Measurements from ENCODE around the gene SLC16A1.
"Not testable (repeated sequence)": the region's sequence is repeated elsewhere in the genome, so short reads cannot be mapped to it uniquely, and the experiment has no call there.

SLC16A1 gene

DNA sequence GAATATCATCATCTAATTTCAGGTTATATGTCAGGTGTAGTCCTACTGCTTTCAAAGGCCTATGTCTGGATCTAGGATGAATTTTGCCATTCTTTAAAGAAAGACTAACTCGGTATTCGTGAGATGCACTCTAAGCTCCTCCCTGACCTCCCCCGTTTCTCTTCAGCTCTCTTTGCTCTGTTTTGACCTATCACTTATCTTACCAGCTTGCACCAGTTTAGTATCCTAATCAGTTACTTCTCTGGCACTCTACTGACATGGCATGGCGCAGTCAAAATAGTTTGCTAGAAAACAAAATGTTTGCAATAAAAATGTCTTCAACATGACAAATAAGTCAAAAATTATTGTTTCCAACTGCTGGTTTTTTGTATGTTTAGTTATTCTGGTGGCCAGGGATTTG lies 8.4 kb upstream of the SLC16A1 start:
- no peak for DNase-seq

- DNase-seq = no peak
Observed at GRCh38 chr1:112961072-112961471, 5.1 kb upstream of the SLC16A1 start.

- DNase-seq = no peak
Observed at GRCh38 chr1:112960384-112960783, 4.4 kb upstream of the SLC16A1 start.

DNA sequence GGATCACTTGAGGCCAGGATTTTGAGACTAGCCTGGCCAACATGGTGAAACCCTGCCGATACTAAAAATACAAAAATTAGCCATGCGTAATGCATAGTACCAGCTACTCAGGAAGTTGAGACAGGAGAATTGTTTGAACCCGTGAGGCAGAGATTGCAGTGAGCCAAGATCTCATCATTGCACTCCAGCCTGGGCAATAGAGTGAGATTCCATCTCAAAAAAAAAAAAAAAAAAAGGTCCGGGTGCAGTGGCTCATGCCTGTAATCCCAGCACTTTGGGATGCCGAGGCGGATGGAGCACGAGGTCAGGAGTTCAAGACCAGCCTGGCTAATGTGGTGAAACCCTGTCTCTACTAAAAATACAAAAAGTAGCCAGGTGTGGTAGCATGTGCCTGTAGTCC lies 2.2 kb upstream of the SLC16A1 start:
- DNase-seq = not testable (repeated sequence)

GRCh38 chr1:112957133-112957812 lies 1.3 kb upstream of the SLC16A1 start:
- DNase-seq = peak; percentile 78 to 86

DNA sequence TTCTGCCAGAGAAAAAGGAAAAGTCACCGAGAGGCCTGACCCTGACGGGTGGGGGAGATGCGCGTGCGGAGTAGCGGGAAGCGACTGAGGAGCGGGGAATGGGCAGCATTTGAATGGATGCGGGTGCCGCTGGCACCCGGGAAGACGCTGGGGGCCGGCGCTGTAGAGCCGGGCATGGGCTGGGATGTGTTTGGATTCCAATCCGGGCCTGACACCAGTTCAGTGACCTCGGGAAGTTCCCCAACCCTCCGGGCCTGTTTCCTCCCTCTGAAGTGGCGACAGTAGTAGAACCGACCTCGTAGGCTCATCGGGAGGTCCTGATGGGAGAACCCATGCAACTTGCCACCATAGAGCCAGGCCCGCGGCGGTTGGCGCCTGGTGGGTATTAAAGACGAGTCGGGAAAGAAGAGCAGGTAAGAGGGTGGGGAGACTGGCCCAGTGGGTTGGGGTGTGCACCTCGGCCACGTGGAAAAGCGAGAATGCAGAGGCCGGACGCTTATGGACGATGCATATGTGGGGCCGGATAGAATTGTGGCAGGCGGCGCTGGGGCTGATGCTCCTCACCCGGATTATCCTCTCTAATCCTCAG lies 642 bp upstream of the SLC16A1 start:
- no peak for DNase-seq

- peak; percentile 21 to 71 for DNase-seq
Observed at GRCh38 chr1:112954945-112955772, 837 bp downstream of the SLC16A1 start.

DNA sequence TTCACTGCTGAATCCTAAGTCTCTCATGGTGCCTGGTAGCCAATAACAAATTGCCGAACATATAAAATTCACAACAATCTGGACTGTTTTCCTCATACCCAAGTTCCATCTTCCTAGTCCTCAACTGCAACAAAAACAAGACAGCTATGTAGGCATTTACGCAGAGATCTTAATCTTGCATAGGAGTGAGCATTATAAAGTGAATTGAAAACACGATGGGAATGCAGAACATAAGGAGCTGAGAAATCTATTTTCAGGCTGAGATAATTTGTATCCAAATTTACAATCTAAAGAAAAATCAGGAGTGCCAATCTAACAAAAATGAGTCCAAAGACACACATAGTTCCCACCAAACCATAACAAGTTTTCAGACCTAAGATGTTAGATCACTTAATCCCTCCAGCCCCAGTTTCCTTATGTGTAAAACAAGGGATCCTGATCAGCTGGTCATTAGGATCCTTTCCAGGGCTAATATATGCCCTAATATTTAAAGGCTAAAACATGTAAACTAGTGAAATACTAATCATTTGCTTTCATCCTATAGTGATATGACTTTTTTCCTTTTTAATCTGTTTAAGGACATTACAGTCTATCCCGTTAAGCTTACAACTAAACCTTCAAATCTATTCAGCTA lies 1.9 kb downstream of the SLC16A1 start:
- DNase-seq = no peak

DNA sequence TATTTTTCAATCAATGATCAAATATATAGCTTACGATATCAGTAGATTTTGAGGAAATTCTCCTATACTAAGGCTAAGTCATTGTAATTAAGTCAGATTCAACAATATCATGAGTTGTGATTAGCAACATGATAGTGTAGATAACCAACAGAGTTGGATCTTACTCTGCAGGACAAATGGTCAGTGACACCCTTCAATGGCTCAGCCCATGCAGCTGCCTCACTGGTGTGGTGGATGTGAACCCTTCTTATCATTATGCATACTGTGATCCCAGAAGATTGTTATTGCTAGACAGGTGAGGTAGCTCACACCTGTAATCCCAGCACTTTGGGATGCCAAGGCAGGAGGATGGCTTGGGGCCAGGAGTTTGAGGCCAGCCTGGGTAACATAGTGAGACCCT lies 5.6 kb downstream of the SLC16A1 start:
- DNase-seq = no peak

- no peak for DNase-seq
Observed at GRCh38 chr1:112946683-112947082, 9.3 kb downstream of the SLC16A1 start.

- no peak for DNase-seq
Observed at GRCh38 chr1:112939810-112940209, 16.2 kb downstream of the SLC16A1 start.

GRCh38 chr1:112938210-112938609 lies 17.8 kb downstream of the SLC16A1 start:
- DNase-seq = no peak

DNA sequence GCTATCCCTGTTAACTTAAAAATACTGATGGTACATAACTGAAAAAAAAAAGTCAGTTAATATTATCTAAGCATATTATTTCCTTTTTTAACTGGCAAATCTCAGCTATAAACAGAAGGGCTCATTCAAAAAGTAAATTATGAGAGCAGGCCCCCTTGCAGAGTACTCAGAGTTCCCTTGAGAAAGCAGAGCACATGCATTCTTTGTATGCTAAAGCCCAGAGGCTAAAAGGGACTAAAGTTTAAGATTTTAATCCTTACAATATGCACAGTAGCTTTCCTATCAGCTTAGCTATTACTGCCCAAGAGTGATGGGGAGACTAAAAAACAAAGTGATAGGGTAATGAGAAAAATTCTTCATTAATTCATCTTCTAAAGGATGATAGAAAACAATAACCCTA lies 18.5 kb downstream of the SLC16A1 start:
- no peak for DNase-seq

DNA sequence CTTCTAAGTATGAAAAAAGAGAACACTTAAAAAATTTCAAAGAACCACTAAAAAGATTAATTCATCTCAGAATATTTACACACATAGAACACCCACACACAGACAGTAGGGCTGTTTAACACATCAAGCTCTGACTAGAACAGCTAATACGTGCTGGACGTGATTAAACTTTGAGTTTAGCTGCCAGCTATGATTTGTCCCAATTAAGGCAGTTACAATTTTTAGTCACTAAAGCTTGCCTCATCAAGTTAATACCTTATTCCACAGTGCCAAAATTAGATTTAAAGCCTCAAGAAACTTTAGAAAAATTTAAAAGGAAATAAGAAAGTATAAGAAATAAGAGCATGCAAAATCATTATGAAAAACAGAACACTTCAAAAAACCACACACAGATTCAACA lies 18.9 kb downstream of the SLC16A1 start:
- no peak for DNase-seq

- DNase-seq = no peak
Observed at GRCh38 chr1:112935461-112936111, 20.4 kb downstream of the SLC16A1 start.

GRCh38 chr1:112934577-112934976 lies 21.4 kb downstream of the SLC16A1 start:
- DNase-seq = peak in 1 of 2 experiments; percentile 12

GRCh38 chr1:112933820-112934571 lies 22.0 kb downstream of the SLC16A1 start:
- DNase-seq = no peak

DNA sequence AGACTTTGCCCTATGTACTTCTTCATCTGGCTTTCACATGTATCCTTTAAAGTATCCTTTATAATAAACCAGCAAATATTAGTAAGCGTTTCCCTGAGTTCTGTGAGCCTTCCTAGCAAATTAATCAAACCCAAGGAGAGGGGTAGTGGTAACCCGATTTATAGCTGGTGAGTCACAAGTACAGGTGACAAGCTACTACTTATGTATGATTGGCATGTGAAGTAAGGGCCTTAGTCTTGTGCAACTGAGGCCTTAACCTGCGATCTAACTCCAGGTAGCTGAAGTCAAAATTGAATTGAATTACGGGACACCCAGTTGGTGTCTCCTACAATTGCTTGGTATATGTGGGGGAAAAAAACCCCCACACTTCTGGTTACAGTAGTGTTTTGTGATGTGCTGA lies 26.0 kb downstream of the SLC16A1 start:
- no peak for DNase-seq

GRCh38 chr1:112927462-112927990 lies 28.5 kb downstream of the SLC16A1 start:
- no peak for DNase-seq

DNA sequence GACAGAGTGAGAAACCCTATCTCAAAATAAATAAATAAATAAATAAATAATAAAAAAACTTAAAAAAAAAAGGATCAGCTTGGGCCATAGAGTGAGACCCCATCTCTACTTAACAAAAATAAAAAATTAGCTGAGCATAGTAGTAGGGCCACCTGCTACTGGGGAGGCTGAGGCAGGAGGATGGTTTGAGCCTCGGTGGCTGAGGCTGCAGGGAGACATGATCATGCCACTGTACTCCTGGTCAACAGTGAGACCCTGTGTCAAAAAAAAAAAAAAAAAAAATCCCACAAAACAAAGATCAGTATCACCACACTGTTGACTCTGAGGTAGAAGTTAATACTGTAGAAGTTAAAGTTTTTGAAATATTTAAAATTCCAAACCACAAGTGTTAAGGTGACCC lies 29.1 kb downstream of the SLC16A1 start:
- no peak for DNase-seq

DNA sequence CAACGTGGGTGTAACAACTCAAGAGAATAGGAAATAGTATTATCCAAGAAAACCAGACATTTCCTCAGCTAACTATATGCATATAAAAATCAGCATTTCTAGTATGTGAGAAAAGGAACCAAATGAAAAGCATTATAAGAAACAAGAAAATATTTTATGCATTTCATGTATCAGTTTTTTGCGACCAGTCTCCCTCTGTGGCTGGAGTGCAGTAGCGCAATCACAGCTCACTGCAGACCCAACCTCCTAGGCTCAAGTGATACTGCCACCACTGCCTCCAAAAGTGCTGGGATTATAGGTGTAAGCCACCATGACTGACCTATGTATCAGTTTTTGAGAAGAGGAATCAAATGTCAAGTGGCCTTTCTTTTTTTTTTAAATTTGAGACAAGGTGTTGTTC lies 31.0 kb downstream of the SLC16A1 start:
- no peak for DNase-seq

DNA sequence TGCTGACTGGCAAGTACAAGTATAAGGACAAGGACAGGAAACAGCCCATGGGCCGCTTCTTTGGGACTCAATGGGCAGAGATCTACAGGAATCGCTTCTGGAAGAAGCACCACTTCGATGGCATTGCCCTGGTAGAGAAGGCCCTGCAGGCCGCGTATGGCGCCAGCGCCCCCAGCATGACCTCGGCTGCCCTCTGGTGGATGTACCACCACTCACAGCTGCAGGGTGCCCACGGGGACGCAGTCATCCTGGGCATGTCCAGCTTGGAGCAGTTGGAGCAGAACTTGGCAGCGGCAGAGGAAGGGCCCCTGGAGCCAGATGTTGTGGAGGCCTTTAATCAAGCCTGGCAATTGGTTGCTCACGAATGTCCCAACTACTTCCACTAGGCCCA lies 32.0 kb downstream of the SLC16A1 start:
- no peak for DNase-seq
